HG02943 (cell line): ENCODE measurements around the gene FOXO3B.
"Not testable (repeated sequence)": the region's sequence is repeated elsewhere in the genome, so short reads cannot be mapped to it uniquely, and the experiment has no call there.

Experiments
- ATAC-seq: cut with Tn5 transposase; IDR thresholded peaks from one replicate; pipeline ENCODE4 v1.9.1; 2021; ENCODE audit warnings: mild to moderate bottlenecking, low read depth, moderate library complexity; ENCODE audit not compliant: unreplicated experiment

FOXO3B gene

GRCh38 chr17:18661924-18662624 is 20.0 kb downstream of the FOXO3B start:
- ATAC-seq, result not testable (repeated sequence)

- ATAC-seq, result not testable (repeated sequence)
These were observed 32.0 kb downstream of the FOXO3B start for GRCh38 chr17:18650094-18650493.

- ATAC-seq, result not testable (repeated sequence)
These were observed 37.8 kb downstream of the FOXO3B start, which contains the start of gene TBC1D28 for GRCh38 chr17:18644291-18644690. TSS of gene TBC1D28 (minus strand) at chr17:18644391. CDS start at chr17:18641352, 3,039 bp downstream.

GRCh38 chr17:18643124-18643523 is 39.0 kb downstream of the FOXO3B start:
- ATAC-seq, result not testable (repeated sequence)

GRCh38 chr17:18638357-18638756 is 43.8 kb downstream of the FOXO3B start:
- ATAC-seq, result not testable (repeated sequence)

GRCh38 chr17:18636237-18636636 is 45.9 kb downstream of the FOXO3B start:
- ATAC-seq, result not testable (repeated sequence)

- ATAC-seq, result not testable (repeated sequence)
These were observed 46.3 kb downstream of the FOXO3B start for GRCh38 chr17:18635773-18636172.

- not testable (repeated sequence) for ATAC-seq
These were observed 47.4 kb downstream of the FOXO3B start for GRCh38 chr17:18634550-18635263.
